ENCODE results near the gene ELFN1.

ELFN1 gene

DNA sequence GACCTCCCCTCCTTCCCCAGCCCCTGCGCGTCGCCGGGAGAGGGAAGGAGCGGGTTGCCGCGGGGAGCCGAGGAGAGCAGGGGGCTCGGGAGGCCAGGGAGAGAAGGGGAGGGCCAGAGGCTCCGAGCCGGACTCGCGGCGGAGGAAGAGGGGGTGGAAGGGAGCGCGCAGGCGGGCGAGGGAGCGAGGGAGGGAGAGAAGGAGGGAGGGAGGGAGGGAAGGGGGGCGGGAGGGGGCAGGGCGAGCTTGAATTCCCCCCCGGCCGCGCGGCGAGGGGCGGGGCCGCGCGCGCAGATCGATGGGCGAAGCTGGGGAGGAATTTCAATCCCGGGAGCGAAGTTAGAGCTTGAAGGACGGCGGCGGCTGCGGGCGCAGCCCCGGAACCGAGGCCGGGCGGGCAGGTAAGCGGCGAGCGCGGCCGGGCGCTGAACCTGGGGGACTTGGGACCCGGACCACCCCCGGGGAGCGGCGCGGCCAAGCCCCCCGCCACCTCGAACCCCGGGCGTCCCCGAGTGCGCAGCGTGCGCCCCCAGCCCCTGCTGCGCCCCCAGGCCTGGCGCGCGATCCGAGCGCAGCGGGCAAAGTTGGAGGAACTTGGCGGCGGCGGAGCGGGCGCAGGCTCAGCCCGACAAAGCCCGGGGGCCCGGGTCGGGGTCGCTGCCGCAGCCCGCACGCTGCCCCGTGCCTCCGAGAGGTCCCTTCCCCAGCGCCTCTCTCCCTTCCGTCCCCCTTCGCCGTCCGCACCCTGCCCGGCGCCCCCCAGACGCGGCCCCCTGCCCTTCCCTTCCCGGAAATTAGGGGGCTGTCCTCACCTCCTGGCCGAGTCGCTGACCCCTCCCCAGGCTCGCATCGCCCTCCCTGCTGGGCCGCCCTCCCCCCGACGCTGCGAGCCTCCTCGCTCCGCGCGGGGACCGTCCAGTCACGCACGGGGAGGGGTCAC lies at the start of gene ELFN1:
TSS of gene ELFN1 (plus strand) at position 324 of the 940 bp plus-strand sequence. CDS start 74,320 bp downstream, outside the sequence.
- H3K4me3 ChIP-seq (ENCODE audit: low read depth, low read length): no peak within 1 kb of the TSS
- TF ChIP-seq, protein P1, sequence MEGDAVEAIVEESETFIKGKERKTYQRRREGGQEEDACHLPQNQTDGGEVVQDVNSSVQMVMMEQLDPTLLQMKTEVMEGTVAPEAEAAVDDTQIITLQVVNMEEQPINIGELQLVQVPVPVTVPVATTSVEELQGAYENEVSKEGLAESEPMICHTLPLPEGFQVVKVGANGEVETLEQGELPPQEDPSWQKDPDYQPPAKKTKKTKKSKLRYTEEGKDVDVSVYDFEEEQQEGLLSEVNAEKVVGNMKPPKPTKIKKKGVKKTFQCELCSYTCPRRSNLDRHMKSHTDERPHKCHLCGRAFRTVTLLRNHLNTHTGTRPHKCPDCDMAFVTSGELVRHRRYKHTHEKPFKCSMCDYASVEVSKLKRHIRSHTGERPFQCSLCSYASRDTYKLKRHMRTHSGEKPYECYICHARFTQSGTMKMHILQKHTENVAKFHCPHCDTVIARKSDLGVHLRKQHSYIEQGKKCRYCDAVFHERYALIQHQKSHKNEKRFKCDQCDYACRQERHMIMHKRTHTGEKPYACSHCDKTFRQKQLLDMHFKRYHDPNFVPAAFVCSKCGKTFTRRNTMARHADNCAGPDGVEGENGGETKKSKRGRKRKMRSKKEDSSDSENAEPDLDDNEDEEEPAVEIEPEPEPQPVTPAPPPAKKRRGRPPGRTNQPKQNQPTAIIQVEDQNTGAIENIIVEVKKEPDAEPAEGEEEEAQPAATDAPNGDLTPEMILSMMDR (IDR thresholded peaks at IDR 0.05; ENCODE audit: borderline replicate concordance, insufficient read depth, low read depth, low read length): no peak

DNA sequence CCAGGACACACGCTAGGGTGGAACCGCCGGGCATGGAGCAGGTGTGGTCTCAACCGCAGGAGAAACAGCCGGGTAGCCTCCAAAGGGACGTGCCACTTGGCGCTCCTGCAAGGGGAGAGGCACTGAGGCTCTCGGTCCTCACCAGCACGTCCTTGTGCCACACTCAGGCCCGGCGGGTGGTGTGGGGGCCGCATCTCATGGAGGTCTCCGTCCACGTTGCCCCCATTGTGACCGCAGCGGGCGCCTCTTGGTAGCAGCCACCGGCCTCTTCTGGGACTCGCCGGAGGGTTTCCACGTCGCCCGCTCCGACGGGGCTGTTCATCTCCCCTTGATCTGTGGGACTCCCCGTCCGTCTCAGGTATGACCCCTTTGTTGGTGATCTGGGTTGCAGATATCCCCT lies 49.2 kb upstream of the ELFN1 start:
- TF ChIP-seq, protein P1 (IDR thresholded peaks at IDR 0.05; ENCODE audit: borderline replicate concordance, insufficient read depth, low read depth, low read length): no peak
- no peak overlapping the region for H3K4me3 ChIP-seq (ENCODE audit: low read depth, low read length)

DNA sequence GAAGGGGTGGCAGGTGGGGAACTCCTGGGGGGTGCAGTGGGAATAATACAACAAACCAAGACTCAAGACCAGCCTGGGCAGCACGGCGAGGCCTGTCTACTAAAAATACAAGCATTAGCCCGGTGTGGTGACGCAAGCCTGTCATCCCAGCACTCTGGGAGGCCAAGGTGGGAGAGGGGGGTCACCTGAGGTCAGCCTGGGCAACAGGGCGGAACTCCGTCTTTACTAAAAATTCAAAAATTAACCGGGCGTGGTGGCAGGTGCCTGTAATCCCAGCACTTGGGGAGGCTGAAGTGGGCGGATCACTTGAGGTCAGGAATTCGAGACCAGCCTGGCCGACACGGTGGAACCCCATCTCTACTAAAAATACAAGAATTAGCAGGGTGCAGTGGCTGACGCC lies 48.4 kb upstream of the ELFN1 start:
- TF ChIP-seq, protein P1 (IDR thresholded peaks at IDR 0.05; ENCODE audit: borderline replicate concordance, insufficient read depth, low read depth, low read length): no peak
- H3K4me3 ChIP-seq (ENCODE audit: low read depth, low read length): no peak overlapping the region

DNA sequence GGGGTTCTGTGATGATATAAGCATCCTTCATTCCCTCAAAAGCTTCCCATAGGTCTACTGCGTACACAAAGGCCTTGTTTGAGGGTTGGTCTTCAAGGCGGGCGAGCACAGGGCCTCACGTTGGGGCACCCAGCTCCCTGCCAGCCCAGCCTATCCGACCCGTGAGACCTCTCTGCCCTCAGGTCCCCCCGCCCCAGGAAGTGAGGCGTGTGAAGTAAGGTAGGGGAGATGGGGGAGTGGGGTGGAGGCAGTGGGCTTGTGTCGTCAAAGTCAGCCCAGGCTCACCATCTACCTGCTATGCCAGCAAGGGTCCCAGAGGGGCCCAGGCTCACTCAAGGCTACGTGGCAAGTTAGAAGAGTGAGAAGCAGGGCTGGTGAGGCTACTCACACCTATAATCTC lies 47.6 kb upstream of the ELFN1 start:
- H3K4me3 ChIP-seq (ENCODE audit: low read depth, low read length): no peak overlapping the region
- TF ChIP-seq, protein P1 (IDR thresholded peaks at IDR 0.05; ENCODE audit: borderline replicate concordance, insufficient read depth, low read depth, low read length): no peak

DNA sequence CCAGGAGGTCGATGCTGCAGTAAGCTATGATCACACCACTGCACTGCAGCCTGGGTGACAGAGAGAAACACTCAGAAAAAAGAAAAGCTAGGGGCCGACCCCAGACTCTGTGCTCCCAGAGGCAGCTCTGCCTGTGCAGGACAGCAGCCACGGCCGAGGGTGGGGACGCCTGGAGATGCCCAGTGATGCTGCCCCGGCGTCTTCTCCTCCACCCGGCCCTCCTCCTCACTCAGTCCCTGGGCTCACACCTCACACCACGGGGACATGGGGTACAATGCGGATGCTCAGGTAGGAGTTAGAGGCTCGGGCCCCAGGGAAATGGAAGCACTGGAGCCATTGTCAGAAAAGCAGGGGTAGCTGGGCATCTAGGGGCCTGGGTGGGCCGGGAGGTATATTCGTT lies 46.3 kb upstream of the ELFN1 start:
- TF ChIP-seq, protein P1 (IDR thresholded peaks at IDR 0.05; ENCODE audit: borderline replicate concordance, insufficient read depth, low read depth, low read length): no peak

DNA sequence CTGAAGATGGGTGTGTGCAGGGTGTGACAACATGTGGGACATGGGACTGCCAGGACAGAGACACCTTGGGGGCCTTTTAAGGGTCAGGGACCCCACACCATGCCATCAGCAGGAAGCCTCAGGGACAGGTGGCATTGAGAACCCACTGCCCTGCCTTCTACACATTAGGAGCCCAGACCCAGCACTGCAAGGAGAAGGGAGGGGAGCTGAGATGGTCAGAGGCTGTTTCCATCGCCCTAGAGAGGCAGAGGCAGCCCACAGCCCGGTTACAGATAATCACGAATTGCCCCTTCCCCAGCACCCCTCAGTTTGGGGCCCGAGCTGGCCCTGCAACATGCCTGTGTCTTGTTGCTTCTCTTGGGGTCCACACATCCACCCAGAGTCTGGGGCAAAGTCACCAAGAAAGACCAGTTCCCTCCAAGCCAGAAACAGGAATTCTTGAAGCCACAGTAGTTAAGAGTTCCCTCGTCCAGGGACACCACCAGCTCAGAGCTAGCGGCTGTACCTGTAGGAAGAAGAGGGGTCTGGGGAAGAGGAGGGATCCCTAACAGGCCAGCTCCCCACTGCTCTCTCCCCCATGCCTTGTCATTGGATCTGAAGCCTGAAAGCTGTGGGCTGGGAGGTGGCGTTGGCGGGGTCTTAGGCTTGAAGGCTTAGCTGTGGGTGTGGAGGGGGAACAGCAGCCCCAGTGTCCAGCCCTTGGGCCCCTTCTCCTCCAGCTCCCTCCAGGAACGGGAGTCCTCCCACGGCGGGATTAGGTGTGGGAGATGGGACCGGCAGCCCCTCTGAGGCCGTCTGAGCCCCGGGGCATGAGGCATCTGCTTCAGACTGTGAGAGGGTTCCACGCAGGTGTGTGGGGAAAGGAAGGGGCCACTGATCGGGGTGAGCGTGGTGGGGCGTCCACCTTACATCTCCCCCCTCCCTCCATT lies 44.8 kb upstream of the ELFN1 start:
- no peak overlapping the region for H3K4me3 ChIP-seq (ENCODE audit: low read depth, low read length)
- TF ChIP-seq, protein P1 (IDR thresholded peaks at IDR 0.05; ENCODE audit: borderline replicate concordance, insufficient read depth, low read depth, low read length): no peak

More for the DNA sequence above, 46.3 kb upstream of the ELFN1 start:
- H3K4me3 ChIP-seq (ENCODE audit: low read depth, low read length): no peak overlapping the region
